Heart right ventricle (tissue), 16 donors: ENCODE data around the gene SDCCAG8. TPM values are rescaled to one million over a fixed set of nuclear protein-coding genes. Genes with fewer than 3 reads are reported as not detected.

Experiments
- ATAC-seq, 8 donors: fragments of 200-7000 bp; cut with Tn5 transposase; one replicate each; pipeline ENCODE4 v1.9.1; 2020; ENCODE audit warnings: mild to moderate bottlenecking in 8 of 8, moderate library complexity in 8 of 8, moderate number of reproducible peaks in 1 of 8
- DNase-seq, 2 donors: peaks; one replicate each; pipeline ENCODE4 v3.0.0-alpha.2; 2020
- H3K27ac ChIP-seq, 10 donors: fragments of 200-600 bp; sonication (generic) in 2 of 10; one replicate each; pipeline versions ENCODE4 v1.5.0 to v1.8.0; 2020 to 2022; ENCODE audit warnings: mild to moderate bottlenecking in 3 of 10
- H3K27me3 ChIP-seq, 7 donors: fragments of 200-600 bp; one replicate each; pipeline ENCODE4 v1.8.0; 2021 to 2022; ENCODE audit warnings: mild to moderate bottlenecking in 2 of 7
- H3K36me3 ChIP-seq, 9 donors: fragments of 200-600 bp; sonication (generic) in 1 of 9; one replicate each; pipeline versions ENCODE4 v1.5.0 to v1.8.0; 2020 to 2022; ENCODE audit warnings: mild to moderate bottlenecking in 2 of 9
- H3K4me1 ChIP-seq, 9 donors: fragments of 200-600 bp; sonication (generic) in 1 of 9; one replicate each; pipeline versions ENCODE4 v1.5.0 to v1.8.0; 2020 to 2022; ENCODE audit warnings: mild to moderate bottlenecking in 4 of 9
- H3K4me3 ChIP-seq, 10 donors: fragments of 200-600 bp; sonication (generic) in 2 of 10; one replicate each; pipeline versions ENCODE4 v1.5.0 to v1.8.0; 2020 to 2022; ENCODE audit warnings: mild to moderate bottlenecking in 7 of 10, moderate library complexity in 2 of 10
- H3K9me3 ChIP-seq, 11 donors: fragments of 200-600 bp in 10 of 11; sonication (generic) in 2 of 11; one replicate each; pipeline versions ENCODE4 v1.5.0 to v1.8.0; 2013 to 2022; ENCODE audit warnings: mild to moderate bottlenecking in 2 of 11, control low read depth in 1 of 11, moderate library complexity in 1 of 11
- WGBS, 2 donors: extraction: QIAGEN DNeasy Blood & Tissue Kit; methylation state at CpG; one replicate each; pipeline ENCODE4 v1.1.7; 2013; ENCODE audit warnings: inconsistent platforms in 1 of 2; 5-methylcytosine and 5-hydroxymethylcytosine counted together
- intact Hi-C, 10 donors: fragments of 100-400 bp; cut with DNase I; formaldehyde crosslinking; loops; one replicate each; pipeline versions ENCODE4 v1.11.1 to v1.14.2; 2022
- polyA plus RNA-seq, 2 donors: library from polyadenylated mRNA; stranded (reverse); fragments of 200-250 nt; gene quantifications; one replicate each; pipeline ENCODE4 v1.2.3, GENCODE V29; 2013
- total RNA-seq, 10 donors: library from RNA; stranded (reverse); fragmentation: NEBNext Ultra II Directional in 3 of 10; extraction: Animal tissue kit (Norgen Biotek cat#: 25700) in 3 of 10; gene quantifications; one replicate each; pipeline versions ENCODE4 v1.2.1 to v1.2.4, GENCODE V29; 2021 to 2023
- TF ChIP-seq, protein P1 (sequence below), 9 donors: fragments of 200-600 bp; sonication (generic) in 2 of 9; IDR thresholded peaks; one replicate each; pipeline versions ENCODE4 v1.5.0 to v1.8.0; 2021 to 2022; ENCODE audit warnings: antibody characterized with exemption in 9 of 9, mild to moderate bottlenecking in 5 of 9, moderate library complexity in 1 of 9
- donor health status: Arrhythmogenic right ventricular cardiomyopathy.
- donor health status: ischemic (EF 13 %, LVEDD 7.1; RV severe dilation, severe dysfunction).
- donor health status: healthy with polysubstance abuse.
- donor health status: DM: no; HTN: yes; CAD: no.
- donor health status: DM: no; HTN: no; CAD: no.
- donor health status: ischemic (EF 25% LVEDD 6.9; RV normal size, moderate dysfunction).
- donor health status: ischemic (EF 25% LVEDD 5.7; RV mildly dilated, moderate dysfunction).
- donor health status: healthy.
- donor health status: DM: yes; HTN: yes; CAD: no.
- donor health status: Ischemic cardiomyopathy.
- donor health status: ischemic (EF 35%, LVEDD 5.7; RV mildly dilated, moderate dysfunction).
- donor health status: nonischemic (EF 11% LVEDD 7.7; RV severe dilation, severe dysfunction).
- donor health status: DM: yes; HTN: yes; CAD: no.
- donor health status: PGD.
- donor health status: ischemic (EF 29% LVEDD 5.4; RV normal size, mild dysfunction).
- donor health status: nonischemic (EF 23%, LVEDD 6.1; RV moderate dilation, normal function).

The SDCCAG8 gene
- total and polyA plus RNA-seq, 12 donors: 7.7 to 37.1 (median 26.3) TPM

DNA sequence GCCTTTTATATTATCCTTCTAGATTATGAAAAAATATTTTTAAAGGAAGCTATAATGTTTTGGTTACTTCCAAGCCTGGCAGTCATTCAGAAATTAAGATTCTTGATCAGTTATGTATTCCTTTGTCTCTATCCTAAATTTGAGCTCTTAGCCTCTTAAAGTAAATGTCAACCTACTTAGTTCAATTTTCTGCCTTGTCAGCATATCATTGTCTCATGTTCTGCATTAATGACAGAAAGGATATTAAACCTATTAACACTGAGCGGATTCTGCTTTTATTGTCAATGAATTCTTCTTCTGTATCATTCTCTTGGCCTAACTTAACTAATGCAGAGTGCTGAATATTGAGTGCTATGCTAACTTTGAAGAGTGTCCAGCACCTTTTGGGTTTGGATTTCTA lies 56.0 kb downstream of the SDCCAG8 start:
- intact Hi-C loops: no loop called here
- TF ChIP-seq, protein P1, sequence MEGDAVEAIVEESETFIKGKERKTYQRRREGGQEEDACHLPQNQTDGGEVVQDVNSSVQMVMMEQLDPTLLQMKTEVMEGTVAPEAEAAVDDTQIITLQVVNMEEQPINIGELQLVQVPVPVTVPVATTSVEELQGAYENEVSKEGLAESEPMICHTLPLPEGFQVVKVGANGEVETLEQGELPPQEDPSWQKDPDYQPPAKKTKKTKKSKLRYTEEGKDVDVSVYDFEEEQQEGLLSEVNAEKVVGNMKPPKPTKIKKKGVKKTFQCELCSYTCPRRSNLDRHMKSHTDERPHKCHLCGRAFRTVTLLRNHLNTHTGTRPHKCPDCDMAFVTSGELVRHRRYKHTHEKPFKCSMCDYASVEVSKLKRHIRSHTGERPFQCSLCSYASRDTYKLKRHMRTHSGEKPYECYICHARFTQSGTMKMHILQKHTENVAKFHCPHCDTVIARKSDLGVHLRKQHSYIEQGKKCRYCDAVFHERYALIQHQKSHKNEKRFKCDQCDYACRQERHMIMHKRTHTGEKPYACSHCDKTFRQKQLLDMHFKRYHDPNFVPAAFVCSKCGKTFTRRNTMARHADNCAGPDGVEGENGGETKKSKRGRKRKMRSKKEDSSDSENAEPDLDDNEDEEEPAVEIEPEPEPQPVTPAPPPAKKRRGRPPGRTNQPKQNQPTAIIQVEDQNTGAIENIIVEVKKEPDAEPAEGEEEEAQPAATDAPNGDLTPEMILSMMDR (IDR thresholded peaks at IDR 0.05): no peak
- no peak for ATAC-seq
- H3K4me1 ChIP-seq: peaks cover 0 to 24% (median 9%) of the 10 kb centered on the region in 9 donors
- H3K4me3 ChIP-seq: no peak overlapping the region
- no peak for DNase-seq
- H3K36me3 ChIP-seq: peaks cover 0 to 45% (median 6%) of the 10 kb centered on the region in 9 donors
- H3K9me3 ChIP-seq: no peaks in the 10 kb centered on the region
- no peaks in the 10 kb centered on the region for H3K27me3 ChIP-seq
- peak overlapping the region in 1 of 10 donors; percentile 74 for H3K27ac ChIP-seq
- 100% methylated on average over 1 of the region's 1 CpG for WGBS, 2 donors

DNA sequence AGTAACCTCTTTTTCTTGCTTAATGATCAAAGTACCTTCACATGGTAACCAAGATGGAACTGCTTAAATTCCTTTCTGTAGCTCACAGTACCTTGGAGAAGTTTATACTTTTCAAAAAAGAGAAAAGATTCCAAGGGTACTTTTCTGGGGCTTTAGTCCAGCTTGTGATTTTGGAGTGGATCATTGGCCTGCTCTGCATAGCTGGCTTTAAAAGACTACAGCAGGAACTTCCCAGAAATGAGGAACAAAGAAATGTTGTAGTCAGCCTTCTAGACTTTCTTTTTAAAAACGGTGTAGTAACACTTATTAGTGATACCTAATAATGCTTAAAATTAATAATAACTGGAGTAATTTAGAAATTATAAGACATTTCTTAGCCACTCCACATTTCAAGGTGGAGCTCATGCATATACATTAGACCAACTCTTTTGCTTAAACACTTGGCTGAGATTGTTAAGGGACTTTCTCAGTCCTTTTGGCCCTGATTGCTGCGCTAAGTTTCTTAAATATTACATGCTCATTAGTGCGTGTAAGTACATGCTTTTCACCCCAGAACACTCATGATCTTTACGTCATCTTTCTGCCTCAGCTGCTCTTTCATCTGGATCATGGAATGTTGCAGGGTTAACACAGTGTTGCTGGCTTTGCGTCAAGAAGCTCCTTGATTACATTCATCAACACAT lies 57.3 kb downstream of the SDCCAG8 start:
- DNase-seq (no peak), ATAC-seq (peak in 6 of 8 donors; percentile 37 to 52 (median 46))
- 81% methylated on average over 5 of the region's 5 CpGs for WGBS, 2 donors
- Histone ChIP-seq H3K27ac (peak overlapping the region in 3 of 10 donors; percentile 10 to 74 (median 24)), H3K9me3 (no peaks in the 10 kb centered on the region), H3K27me3 (no peaks in the 10 kb centered on the region), H3K4me3 (no peak overlapping the region), H3K4me1 (peaks cover 0 to 24% (median 9%) of the 10 kb centered on the region in 9 donors), H3K36me3 (peaks cover 0 to 48% (median 12%) of the 10 kb centered on the region in 9 donors)
- intact Hi-C loops: no loop called here
- TF ChIP-seq, protein P1 (IDR thresholded peaks at IDR 0.05): no peak

DNA sequence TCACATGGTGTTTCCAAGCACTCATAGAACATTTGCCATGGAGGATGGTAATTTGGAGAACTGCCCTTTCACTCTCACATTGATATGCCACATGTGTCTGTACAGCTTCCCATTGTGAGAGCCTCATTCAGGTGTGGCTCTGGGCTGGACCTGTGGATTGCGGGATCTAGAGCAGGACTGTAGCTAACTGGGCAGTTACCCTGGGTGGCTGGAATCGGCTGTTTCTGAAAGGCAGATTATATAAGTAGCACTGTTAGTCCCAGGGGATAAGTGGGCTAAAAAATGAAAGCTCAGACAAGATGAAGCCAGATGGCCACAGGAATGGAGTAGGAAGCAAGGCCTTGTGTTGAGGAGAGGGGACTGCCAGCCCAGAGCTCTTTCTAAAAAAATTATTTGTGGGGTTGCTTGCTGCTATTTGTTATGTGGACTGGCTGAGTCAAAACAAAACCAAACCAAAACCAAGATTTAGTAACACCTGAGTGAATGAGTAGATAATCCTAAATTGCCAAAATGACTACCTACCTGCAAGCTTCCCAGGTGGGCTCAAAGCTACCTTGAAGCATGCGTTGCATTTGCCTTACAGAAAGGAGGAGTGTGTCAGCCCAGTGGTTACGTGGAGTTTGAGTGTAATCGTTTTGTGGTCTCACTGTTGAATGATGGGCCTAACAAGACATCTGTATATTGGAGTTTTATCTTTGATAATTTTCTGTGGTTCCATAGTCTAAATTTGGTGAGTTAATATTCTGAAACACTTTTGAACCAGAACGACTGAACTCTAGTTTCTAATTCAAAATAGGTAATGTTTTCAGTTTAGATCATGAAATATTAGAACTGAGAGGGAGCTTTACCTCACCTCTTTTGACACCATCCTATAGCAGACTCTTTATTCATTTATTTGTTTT lies 58.0 kb downstream of the SDCCAG8 start:
- ATAC-seq: peak in 4 of 8 donors; percentile 15 to 46 (median 42)
- intact Hi-C loops: no loop called here
- peaks cover 0 to 24% (median 9%) of the 10 kb centered on the region in 9 donors for H3K4me1 ChIP-seq

DNA sequence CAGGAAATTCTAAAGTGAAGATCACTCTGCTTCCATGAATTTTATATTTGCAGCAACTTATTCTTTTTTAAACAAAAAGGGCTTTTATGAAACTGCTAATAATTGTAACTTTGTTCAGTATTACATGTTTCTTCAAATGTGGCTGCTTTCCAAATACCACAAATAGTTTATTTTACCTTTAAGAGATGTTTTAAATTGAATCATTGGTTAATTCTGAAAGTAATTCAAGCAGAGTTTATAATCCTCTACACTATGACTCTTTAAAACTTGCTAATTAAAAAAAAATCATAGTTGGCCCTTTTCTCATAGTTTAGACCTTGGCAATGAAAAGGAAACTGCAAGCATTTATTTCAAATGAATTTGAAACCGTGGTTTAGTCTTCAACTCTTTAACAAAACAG lies 59.6 kb downstream of the SDCCAG8 start:
- Histone ChIP-seq H3K4me3 (no peak overlapping the region), H3K36me3 (peaks cover 0 to 44% (median 17%) of the 10 kb centered on the region in 9 donors), H3K27me3 (no peaks in the 10 kb centered on the region), H3K27ac (no peak overlapping the region), H3K9me3 (no peaks in the 10 kb centered on the region), H3K4me1 (peaks cover 0 to 24% (median 9%) of the 10 kb centered on the region in 9 donors)
- no peak for DNase-seq
- intact Hi-C loops: no loop called here
- no peak for ATAC-seq
- 58 to 64% methylated on average over 1 of the region's 1 CpG for WGBS, 2 donors
- TF ChIP-seq, protein P1 (IDR thresholded peaks at IDR 0.05): no peak

More for the DNA sequence above, 58.0 kb downstream of the SDCCAG8 start:
- Histone ChIP-seq H3K4me3 (no peak overlapping the region), H3K27me3 (no peaks in the 10 kb centered on the region), H3K36me3 (peaks cover 0 to 48% (median 17%) of the 10 kb centered on the region in 9 donors), H3K27ac (peak overlapping the region in 3 of 10 donors; percentile 10 to 74 (median 24)), H3K9me3 (no peaks in the 10 kb centered on the region)
- TF ChIP-seq, protein P1 (IDR thresholded peaks at IDR 0.05): no peak
- 89% methylated on average over 6 of the region's 6 CpGs for WGBS, 2 donors
- DNase-seq: no peak
